ENCODE data around the gene RASIP1. TPM values are rescaled to one million over a fixed set of nuclear protein-coding genes. Genes with fewer than 3 reads are reported as not detected.

RASIP1 gene
- total and polyA plus RNA-seq, 2 of the 8 experiments (the other 6 are each of a cell fraction or from before 2014, with no cell fraction given) = 9.3 to 11.4 TPM

- no peak overlapping the region for H3K4me3 ChIP-seq (ENCODE audit: extremely low read depth in 1 of 4, insufficient read depth in 2 of 4, low read depth in 3 of 4, low read length in 4 of 4)
- no peaks in the 10 kb centered on the region for H3K36me3 ChIP-seq (ENCODE audit: control insufficient read depth in 2 of 4, insufficient read depth in 4 of 4, low read length in 3 of 4)
- H4K8ac ChIP-seq (ENCODE audit: extremely low read depth, insufficient read depth, low read length) = 0 out of 2 replicates have a peak overlapping the region, but pooled peaks have one; percentile 75
- H2AFZ ChIP-seq (ENCODE audit: low read length) = peak overlapping the region; percentile 86
- H3K14ac ChIP-seq (ENCODE audit: insufficient read length) = no peak overlapping the region
- H3K4ac ChIP-seq (replicated peaks; ENCODE audit: insufficient read length, low read depth, low read length) = no peak overlapping the region
- H3K9me3 ChIP-seq (ENCODE audit: insufficient read depth in 2 of 2, low read depth in 1 of 2, low read length in 1 of 2) = no peaks in the 10 kb centered on the region
- no peak overlapping the region; the same call in 1 of the 2 replicates for H2BK5ac ChIP-seq (ENCODE audit: low read depth, low read length)
- 89% methylated on average over 20 of the region's 20 CpGs; no CpG with 5 or more reads in 1 of the 2 experiments for WGBS, 2 experiments (ENCODE audit: extremely low coverage in 1 of 2, insufficient coverage in 1 of 2, insufficient read length in 1 of 2, insufficient replicate concordance in 2 of 2, low coverage in 1 of 2, low lambda C conversion rate in 2 of 2, missing lambda C conversion rate in 1 of 2)
- no peak for FAIRE-seq
- CTCF ChIA-PET (ENCODE audit: partially characterized antibody) = interaction anchor here (0.5 to 2.2 kb wide), 5 partner anchors 13 to 1644 kb away, joined by 3 to 8 read pairs (median 4); no protein-coding TSS in a partner anchor
- POLR2A ChIA-PET (ENCODE audit: partially characterized antibody) = interaction anchor here (0.9 to 5.0 kb wide), 9 partner anchors 9 to 101 kb away, joined by 3 to 39 read pairs (median 4); partner anchors contain the start of genes FUT2 and PPP1R15A
- H2BK20ac ChIP-seq (ENCODE audit: low read length) = no peak overlapping the region
- no peak overlapping the region; the same call in 1 of the 2 replicates for H3K27ac ChIP-seq (ENCODE audit: low read depth, low read length)
- no peaks in the 10 kb centered on the region for H3K79me2 ChIP-seq (ENCODE audit: control insufficient read depth in 1 of 2, insufficient read depth in 2 of 2, low read length in 2 of 2)
- H3K79me1 ChIP-seq (ENCODE audit: low read depth, low read length) = no peaks in the 10 kb centered on the region
- H3K4me1 ChIP-seq (replicated peaks in 1 of 4; ENCODE audit: control insufficient read depth in 3 of 4, insufficient read depth in 4 of 4, low read length in 3 of 4) = no peaks in the 10 kb centered on the region
- H4K91ac ChIP-seq (replicated peaks; ENCODE audit: insufficient read length, low read length) = no peak overlapping the region
- no peak overlapping the region; the same call in none of the 2 replicates for H3K18ac ChIP-seq (ENCODE audit: extremely low read depth, low read length)
- peak overlapping the region; percentile 39; the same call in 1 of the 2 replicates for H2BK12ac ChIP-seq (ENCODE audit: low read depth, low read length)
- DNase-seq (ENCODE audit: low read depth in 1 of 2, low spot score in 2 of 2) = no peak
- no peak overlapping the region for H3K4me2 ChIP-seq (ENCODE audit: insufficient read depth in 1 of 2, low read depth in 2 of 2, low read length in 2 of 2)
- no peak overlapping the region for H3K56ac ChIP-seq (replicated peaks; ENCODE audit: insufficient read length, low read depth, low read length)
- no peak overlapping the region for H2BK15ac ChIP-seq (ENCODE audit: low read length)
- H2AK5ac ChIP-seq (ENCODE audit: low read depth, low read length) = no peak overlapping the region
- H3K23ac ChIP-seq (ENCODE audit: insufficient read length) = no peak overlapping the region
- no peaks in the 10 kb centered on the region for H3K23me2 ChIP-seq (ENCODE audit: low read depth, low read length)
- no peak overlapping the region for H3K9ac ChIP-seq (replicated peaks in 1 of 4; ENCODE audit: extremely low read depth in 1 of 4, low read depth in 3 of 4, low read length in 3 of 4)
- H4K20me1 ChIP-seq (replicated peaks in 1 of 2; ENCODE audit: control insufficient read depth in 1 of 2, insufficient read depth in 2 of 2, low read length in 2 of 2) = no peaks in the 10 kb centered on the region
- H4K5ac ChIP-seq (ENCODE audit: insufficient read length, low read depth, low read length) = no peak overlapping the region
- no peaks in the 10 kb centered on the region for H3K27me3 ChIP-seq (replicated peaks in 1 of 4; ENCODE audit: control insufficient read depth in 3 of 4, extremely low read depth in 1 of 4, insufficient read depth in 3 of 4, low read length in 3 of 4)
- H2BK120ac ChIP-seq (replicated peaks; ENCODE audit: low read depth, low read length) = no peak overlapping the region
- TF ChIP-seq ZNF274 (IDR thresholded peaks at IDR 0.05; ENCODE audit: borderline replicate concordance, extremely low read depth, low read length) (no peak), SAP30 (IDR thresholded peaks at IDR 0.05; ENCODE audit: insufficient read depth, insufficient replicate concordance, low read length) (no peak), TBP (IDR thresholded peaks at IDR 0.05; ENCODE audit: low read depth, low read length) (no peak), SIRT6 (IDR thresholded peaks at IDR 0.05; ENCODE audit: low read length) (no peak), BRCA1 (IDR thresholded peaks at IDR 0.05; ENCODE audit: low read depth, low read length) (no peak), SP2 (IDR thresholded peaks at IDR 0.05; ENCODE audit: low read length) (no peak), CBX5 (IDR thresholded peaks at IDR 0.05; ENCODE audit: low read depth, low read length) (no peak), EP300 (IDR thresholded peaks at IDR 0.05; ENCODE audit: borderline replicate concordance in 1 of 2, low read depth in 2 of 2, low read length in 2 of 2) (no peak), GTF2F1 (IDR thresholded peaks at IDR 0.05; ENCODE audit: borderline replicate concordance, low read depth, low read length) (no peak), TAF1 (IDR thresholded peaks at IDR 0.05; ENCODE audit: low read depth, low read length) (no peak), RFX5 (IDR thresholded peaks at IDR 0.05; ENCODE audit: borderline replicate concordance, low read depth, low read length) (no peak), YY1 (IDR thresholded peaks at IDR 0.05; ENCODE audit: low read depth, low read length) (no peak), GABPA (IDR thresholded peaks at IDR 0.05; ENCODE audit: borderline replicate concordance, insufficient read depth, low read length) (no peak)
Measured at GRCh38 chr19:48770734-48771472, 30.5 kb upstream of the RASIP1 start.

All from H1 (cell line).